HEK293T (cell line): Measurements from ENCODE around the gene DMRTC2.

Source experiments
- ELF4 ChIP-seq: fragments of 450-650 bp; IDR thresholded peaks from 2 replicates; pipeline ENCODE4 v1.6.1; 2017; ENCODE audit warnings: antibody characterized with exemption
- FOXA1 ChIP-seq: fragments of 450-650 bp; IDR thresholded peaks from 2 replicates; pipeline ENCODE4 v1.6.1; 2016; ENCODE audit warnings: mild to moderate bottlenecking
- SP1 ChIP-seq: fragments of 450-650 bp; IDR thresholded peaks from 2 replicates; pipeline ENCODE4 v1.6.1; 2017
- TARDBP ChIP-seq: fragments of 450-650 bp; IDR thresholded peaks from 2 replicates; pipeline ENCODE4 v1.6.1; 2016

DNA sequence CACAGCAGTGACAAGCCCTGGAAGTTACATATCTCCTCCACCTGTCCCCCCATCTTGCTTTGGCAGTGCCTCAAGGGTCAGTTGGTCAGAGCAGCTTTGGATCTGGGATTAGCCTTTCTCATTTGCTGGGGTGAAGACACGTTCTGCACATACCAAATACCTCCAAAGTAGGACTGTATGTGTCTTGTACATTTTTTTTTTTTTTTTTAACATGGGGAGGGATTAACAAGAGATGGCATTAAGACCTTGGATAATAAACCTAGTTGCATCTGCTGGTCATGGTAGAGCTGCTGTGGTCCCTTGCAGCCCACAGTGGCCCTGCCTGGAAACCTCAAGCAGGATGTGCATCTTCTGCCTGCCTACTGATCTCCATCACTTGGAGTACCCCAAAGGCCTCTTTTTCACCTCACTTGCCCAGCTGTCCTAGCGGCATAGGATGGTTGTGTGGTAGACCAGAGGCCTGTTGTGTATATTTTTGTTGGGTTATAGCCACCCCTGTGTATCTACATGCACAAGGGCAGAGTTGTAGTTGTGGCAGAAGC, 17.7 kb downstream of the DMRTC2 start:
- TF ChIP-seq TARDBP (no peak), FOXA1 (no peak), ELF4 (no peak), SP1 (no peak)
